Measurements from ENCODE around the gene RELB.

- TF ChIP-seq CTCF (IDR thresholded peaks at IDR 0.05) (no peak), POLR2A (IDR thresholded peaks at IDR 0.05) (no peak)
Measured at GRCh38 chr19:45049073-45049736, 47.9 kb downstream of the RELB start.

Measured in adrenal gland (tissue), 5 donors.